ENCODE measurements around the gene TTLL9. TPM values are rescaled to one million over a fixed set of nuclear protein-coding genes. Genes with fewer than 3 reads are reported as not detected.

The TTLL9 gene
- total RNA-seq, 1 donor from 2014 or later = not detected

DNA sequence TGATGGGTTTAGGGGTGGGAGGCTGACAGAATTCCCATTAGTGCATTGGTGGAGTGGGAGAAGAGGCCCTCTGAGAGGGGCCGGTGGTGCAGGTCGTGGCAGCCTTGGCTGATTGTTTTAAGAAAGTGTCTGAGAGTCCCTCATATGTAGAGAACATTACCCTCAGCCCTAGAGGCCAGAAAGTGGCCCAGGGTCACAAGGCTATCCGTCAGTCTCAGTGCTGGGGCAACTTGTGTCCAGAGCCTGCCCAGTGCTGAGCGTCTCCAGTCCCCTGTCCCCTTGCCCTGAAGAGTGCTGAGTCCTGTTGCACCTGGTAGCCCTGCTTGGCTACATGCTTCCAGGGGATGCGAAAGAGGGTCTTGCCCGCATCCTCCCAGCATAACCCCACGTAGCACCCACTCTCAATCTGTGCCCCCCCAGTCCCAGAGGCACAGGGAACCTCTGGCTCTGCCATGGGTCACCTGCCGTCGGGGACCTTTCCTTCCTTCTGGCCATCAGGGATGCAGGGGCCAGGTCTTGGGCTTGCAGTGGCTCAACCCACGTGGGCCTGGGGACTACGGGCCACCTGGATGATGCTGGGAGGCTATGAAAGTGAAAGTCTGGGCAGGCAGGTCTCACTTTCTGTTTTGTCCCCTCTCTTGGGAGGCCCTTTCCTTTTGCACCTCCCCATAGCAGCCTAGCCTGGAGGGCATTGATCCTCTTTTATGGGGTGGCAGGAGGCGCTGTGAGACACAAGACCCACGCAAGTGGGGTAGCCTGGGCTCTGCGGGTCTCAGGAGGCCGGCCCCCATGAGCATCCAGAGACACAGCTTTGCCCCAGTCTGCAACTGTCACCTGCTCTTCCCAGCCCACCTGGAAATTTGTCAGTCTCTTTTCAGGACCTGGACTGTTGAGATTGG is 12.3 kb upstream of the TTLL9 start:
- intact Hi-C loops (cut with micrococcal nuclease) = no loop called here

DNA sequence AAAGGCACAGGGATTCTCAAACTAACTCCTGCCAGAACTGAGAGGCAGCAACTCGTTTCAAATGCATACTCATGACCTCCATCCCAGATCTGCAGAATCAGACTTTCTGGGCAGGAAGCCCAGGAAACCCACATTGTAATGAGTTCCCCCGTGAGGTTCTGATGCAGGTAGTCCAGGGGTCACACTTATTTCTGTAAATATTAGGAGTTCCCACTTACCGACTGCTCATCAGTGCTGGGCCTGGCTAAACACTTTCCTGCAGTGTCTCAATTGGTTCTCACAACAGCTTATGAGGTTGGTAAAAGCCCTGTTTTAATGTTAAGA is 11.7 kb upstream of the TTLL9 start:
- intact Hi-C loops (cut with micrococcal nuclease) = no loop called here

DNA sequence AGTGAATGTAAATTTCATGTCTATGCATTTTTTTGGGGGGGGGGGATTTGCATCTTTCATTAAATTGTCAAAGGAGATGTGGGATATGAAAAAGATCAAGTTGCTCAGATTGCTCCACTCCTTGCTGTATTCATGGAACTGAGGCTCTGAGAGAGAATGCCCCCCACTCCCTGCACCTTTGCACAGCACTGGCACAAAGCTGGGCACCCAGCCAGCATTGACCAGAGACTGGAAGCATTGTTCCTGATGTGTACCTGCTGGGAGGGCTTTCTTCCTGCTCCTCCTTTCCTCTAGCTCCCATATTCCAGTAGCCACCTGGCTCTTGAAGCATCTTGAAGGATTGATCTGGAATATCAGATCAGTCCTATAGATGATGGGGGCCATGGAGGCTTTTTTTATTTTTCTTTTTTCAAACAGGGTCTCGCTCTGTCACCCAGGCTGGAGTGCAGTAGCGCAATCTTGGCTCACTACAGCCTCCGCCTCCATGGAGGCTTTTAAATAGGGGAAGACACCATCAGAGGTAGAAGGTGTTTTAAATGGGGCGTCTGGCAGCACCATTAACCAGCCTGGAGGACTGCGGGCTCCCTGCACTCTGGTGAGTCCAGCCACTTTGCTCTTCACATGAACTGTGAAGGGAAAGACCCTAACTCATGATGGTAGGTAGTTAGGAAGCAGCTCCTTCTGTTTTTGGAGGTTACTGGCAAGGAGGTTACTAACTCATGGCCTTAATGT is 11.0 kb upstream of the TTLL9 start:
- intact Hi-C loops (cut with micrococcal nuclease) = no loop called here

DNA sequence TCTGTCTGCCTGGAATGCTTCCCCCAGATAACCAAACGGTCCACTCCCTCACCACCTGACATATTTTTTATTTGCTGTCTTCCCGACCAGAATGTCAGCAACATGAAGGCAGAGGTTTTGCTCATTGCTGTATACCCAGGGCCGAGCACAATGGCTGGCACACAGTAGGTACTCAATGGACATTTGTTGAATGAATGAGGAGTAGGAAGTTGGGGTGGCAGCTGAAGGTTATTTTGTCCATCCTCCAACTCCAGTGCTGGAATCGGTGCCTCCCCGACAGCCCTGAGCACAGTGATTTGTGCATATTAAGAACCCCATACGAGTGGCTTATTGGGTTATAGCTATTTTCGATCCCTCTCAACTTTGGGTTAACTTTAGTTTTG is 10.4 kb upstream of the TTLL9 start:
- intact Hi-C loops (cut with micrococcal nuclease) = no loop called here

DNA sequence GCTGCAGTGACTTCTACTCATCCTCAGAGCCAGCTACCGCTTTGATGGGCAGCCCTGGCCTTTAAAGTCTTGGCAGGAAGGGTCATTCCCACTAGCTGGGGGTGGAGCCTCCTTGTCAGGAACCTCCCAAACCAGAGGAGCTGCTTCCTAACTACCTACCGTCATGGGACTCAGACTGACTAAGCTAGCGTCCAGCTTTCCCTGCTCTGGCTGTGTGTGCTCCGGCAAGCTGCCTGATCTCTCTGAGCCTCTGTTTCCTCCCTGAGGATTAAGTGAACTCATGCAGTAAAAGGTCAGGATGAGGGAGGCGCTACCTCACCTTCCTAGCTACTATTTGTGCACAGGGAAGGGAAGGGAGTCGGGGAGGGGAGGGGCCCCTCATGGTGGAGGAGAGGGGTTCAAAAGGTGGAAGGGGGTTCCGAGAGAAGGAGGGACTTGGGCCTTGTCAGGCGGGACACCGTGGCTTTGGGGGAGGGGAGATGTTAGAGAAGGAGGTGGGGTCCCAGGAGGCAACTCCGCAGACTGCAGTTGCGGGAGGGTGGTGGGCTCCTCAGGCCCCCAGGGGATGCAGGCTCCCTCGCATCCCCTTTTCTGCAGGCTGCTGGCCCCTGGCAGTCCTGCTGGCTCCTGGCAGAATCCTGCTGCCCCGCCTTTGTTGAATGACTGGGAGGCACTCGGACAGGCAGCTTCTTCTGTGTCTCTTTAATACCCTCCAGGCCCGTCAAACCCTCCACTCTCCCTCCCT is 9.9 kb upstream of the TTLL9 start:
- intact Hi-C loops (cut with micrococcal nuclease) = loop anchor here (1.0 kb wide), 1 partner anchor 10 kb away; the partner anchor contains the start of genes DUSP15 and TTLL9

- intact Hi-C loops (cut with micrococcal nuclease) = loop anchor here (1.0 kb wide), 1 partner anchor 9 kb away; the partner anchor contains the start of genes DUSP15 and TTLL9
Observed at GRCh38 chr20:31861135-31861384, 9.4 kb upstream of the TTLL9 start.

DNA sequence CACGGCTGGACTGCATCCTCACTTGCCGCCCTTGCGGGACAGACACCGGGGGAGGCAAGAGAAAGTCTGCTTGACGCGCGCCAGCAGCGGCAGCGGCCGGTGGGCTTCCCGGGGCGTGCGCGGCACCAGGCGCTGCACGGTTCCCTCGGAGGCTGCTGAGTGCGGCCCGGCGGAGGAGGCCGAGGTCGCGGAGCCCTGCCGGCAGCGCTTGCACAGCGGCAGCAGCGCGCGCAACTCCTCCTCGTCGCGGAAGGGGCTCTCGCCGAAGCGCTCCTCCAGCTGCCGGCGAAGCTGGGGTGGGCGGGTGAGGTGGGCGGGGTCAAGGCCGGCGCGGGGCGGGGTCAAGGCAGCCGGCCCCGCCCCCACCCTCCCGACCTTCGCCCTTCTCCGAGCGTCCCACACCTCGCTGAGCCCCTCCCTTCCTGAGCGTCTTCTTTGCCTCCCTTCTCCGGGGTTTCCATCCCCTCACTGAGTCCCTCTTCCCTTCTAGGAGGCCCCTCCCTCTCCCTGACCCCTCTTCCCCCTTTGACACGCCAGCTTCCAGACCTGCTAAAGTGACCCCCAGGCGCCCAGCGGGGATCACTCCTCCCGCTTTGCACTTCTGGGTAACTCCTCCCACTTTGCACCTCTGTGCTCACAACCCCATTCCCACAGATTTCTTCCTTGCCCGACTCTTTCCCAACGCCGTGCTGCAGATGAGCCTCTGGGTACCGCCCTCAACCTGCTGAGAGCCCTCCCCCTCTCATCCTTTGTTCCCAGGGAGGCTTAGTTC is 8.9 kb upstream of the TTLL9 start:
- intact Hi-C loops (cut with micrococcal nuclease) = loop anchor here (1.0 kb wide), 1 partner anchor 9 kb away; the partner anchor contains the start of genes DUSP15 and TTLL9

GRCh38 chr20:31862157-31862470 is 8.3 kb upstream of the TTLL9 start:
- intact Hi-C loops (cut with micrococcal nuclease) = no loop called here

DNA sequence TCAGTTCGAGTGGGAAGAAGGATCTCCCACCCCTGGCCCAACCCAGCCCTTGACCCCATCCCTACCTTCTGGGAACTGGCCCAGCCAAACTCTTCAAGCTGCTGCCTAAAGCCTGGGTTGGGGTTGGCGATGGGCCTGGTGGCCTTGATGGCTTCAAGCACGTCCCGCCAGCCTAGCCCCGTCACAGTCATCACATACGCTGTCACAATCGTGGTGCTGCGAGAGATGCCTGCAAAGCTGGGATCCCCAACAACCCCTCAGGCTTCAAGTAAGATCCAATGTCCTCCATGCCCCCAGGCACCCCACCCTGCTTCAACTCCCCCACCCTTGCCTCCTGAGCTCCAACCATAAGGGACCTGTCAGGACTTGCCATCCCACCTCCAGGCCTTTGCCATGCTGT is 7.9 kb upstream of the TTLL9 start:
- intact Hi-C loops (cut with micrococcal nuclease) = no loop called here

GRCh38 chr20:31863296-31864085 is 6.9 kb upstream of the TTLL9 start:
- intact Hi-C loops (cut with micrococcal nuclease) = no loop called here

DNA sequence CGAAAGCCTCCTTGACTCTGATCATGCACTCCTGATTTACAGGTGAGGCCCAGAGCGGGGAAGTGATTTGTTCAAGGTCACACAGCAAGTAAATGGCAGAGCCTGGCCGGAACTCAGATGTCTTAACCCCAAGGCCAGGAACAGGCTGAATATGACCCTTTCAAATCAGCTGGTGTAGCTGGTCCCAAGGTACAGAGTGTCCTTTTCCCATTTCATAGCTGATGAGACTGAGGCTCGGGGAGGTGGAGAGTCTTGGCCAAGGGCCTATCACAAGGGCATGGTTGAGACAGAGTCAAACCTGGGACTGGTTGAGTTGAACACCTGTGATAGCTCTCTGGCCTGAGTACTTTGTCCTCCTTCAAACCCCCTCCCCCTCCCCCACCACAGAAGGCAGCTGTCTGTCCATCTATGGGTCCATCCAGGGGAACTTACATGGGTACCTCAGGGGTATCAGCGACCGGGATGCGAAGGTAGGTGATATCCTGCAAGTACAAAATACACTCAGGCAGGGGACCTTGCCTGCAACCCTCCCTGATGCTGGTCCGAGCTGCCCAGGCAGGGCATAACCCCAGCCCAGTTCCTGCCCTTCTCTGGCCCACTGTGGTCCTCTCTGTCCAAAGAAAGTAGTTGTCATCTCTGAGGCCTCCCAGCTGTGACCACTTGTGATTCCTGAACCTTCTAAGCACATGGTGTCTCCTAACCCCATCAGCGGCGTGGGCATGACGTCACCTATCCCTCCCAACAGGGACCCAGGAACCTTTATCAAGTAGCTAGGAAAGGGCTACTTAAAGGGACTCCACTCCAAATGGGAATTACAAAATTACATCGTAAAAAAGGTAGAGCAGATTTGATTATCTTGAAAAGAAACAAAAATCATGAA is 5.7 kb upstream of the TTLL9 start:
- intact Hi-C loops (cut with micrococcal nuclease) = no loop called here

DNA sequence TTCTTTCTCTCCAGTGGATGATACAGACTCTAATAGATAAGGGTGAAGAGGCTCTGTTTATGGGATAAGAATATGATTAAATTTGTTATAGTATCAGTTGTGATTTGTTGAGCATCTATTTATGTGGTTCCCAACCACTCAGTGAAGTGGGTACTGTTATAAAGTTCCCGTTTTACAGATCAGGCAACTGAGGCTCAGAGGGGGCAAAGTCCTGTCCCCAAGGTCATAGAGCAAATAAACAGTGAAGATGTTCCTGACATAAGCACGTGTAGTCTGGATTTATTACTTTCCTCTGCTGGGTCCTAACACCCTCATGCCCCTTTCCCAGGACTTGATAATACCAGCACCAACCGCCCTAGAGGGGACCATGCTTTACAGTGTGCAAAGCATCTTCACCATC is 4.2 kb upstream of the TTLL9 start:
- intact Hi-C loops (cut with micrococcal nuclease) = no loop called here

- intact Hi-C loops (cut with micrococcal nuclease) = no loop called here
Observed at GRCh38 chr20:31868853-31869672, 1.4 kb upstream of the TTLL9 start.

DNA sequence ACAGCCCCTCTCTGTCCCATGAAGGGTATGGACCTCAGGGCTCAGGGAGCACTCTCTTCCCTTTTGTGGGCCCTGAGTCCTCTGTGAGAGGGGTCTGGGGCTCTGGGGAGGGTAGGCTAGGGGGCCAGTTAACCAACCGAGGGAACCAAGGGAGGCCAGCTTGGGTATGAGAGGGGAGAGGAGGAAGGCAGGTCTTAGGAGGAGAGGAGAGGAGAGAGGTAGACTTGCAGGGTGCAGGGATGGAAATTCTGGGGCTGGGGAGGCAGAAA is 827 bp upstream of the TTLL9 start:
- intact Hi-C loops (cut with micrococcal nuclease) = no loop called here

DNA sequence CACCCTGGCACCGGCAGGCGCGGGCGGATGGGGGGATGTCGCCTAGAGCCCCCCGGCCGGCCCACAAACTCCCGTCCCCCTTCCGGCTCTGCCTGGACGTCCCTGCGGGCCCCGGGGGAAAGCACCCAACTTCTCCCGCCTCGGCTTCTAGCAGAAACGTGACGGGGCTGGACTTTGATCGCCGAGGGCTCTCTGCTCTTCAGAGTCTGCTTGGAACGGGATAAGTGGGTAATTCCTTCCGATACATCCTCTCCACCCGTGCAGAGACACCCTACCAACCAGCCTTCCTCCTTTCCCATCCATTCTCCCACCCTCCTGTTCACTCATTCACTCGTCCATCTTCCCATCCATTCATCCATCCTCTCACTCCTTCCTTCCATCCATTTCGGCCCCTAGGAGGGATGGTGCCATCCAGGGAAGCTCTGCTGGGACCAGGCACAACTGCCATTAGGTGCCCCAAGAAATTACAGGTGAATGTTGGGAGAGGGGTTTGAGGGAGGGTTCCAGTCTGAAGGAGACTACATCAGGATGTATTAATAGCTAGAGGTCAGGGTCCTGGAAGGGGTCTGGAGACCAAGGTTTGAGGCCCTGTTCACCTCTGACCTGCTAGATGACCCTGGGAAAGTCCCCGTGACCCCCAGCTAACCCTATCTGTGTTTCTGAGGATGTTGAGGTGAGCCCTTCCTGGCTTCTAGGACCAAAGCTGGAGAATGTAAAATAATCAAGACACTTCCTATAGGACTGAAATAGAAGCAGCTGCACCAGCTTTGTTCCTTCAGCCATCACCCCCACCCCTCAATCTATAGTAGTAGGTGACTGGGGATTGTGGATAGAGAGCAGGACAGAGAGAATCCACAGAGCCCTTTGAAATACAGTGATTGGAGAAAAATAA is 538 bp downstream of the TTLL9 start:
- intact Hi-C loops (cut with micrococcal nuclease) = loop anchor here (1.0 kb wide), 1 partner anchor 10 kb away; no protein-coding TSS in a partner anchor

DNA sequence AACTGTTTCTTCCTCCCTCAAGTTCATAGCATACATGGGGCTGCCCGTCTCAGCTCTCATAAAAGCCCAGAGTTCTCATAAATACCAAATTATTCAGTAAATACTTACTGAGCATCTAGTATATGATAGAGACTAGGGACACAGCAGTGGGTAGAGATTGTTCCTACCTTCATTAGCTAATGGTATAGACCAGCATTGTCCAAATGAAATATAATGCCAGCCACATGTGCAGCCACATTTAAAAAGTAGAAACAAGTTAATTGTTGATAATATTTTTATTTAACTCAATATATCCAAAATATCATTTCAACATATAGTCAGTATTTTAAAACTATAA is 1.2 kb downstream of the TTLL9 start:
- intact Hi-C loops (cut with micrococcal nuclease) = no loop called here

DNA sequence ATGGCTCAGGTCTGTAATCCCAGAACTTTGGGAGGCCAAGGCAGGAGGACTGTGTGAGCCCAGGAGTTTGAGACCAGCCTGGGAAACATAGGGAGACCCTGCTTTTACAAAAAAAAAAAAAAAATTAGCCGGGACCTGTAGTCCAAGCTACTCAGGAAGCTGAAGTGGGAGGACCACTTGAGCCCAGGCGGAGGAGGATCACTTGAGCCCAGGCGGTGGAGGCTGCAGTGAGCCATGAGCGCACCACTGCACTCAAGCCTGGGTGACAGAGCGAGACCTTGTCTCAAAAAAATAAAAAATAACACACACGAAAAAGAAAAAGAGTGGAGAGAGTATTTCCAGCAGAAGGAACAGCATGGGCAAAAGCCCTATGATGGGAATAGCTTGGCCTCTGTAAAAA is 2.0 kb downstream of the TTLL9 start:
- intact Hi-C loops (cut with micrococcal nuclease) = no loop called here

DNA sequence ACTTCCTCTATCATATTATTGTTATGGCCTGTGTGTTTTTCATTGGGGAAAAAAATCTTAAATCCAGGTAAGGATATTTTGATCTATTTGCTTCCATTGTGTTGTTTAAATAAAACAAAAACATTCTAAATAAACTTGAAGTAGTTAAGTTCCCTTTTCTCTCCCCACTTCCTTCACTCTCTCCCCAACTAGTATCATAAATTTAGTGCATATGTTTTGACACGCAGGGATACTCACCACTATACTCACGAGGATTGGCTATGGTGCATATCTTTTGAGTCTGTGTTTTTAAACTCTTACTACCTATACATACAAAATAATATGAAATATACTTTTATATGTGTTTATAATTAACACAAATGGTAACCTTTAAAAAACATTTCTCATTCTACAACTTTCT is 5.2 kb downstream of the TTLL9 start:
- intact Hi-C loops (cut with micrococcal nuclease) = no loop called here
